Left kidney (tissue), 8 donors: ENCODE data around the gene GADD45G. TPM values are rescaled to one million over a fixed set of nuclear protein-coding genes. Genes with fewer than 3 reads are reported as not detected.

ENCODE experiments used
- DNase-seq: peaks from one replicate; pipeline ENCODE4 v3.0.0-alpha.2; 2013
- long read RNA-seq, 8 donors: transcript quantifications; one replicate each; lab custom pipeline, GENCODE V29; 2026
- polyA plus RNA-seq: library from polyadenylated mRNA; unstranded; fragments of 120-200 nt; gene quantifications from one replicate; pipeline ENCODE4 v1.2.1, GENCODE V29; 2013; ENCODE audit not compliant: insufficient read length

Gene GADD45G, protein sequence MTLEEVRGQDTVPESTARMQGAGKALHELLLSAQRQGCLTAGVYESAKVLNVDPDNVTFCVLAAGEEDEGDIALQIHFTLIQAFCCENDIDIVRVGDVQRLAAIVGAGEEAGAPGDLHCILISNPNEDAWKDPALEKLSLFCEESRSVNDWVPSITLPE
- polyA plus RNA-seq: 1.7 TPM
- long read RNA-seq, donor 1, transcript GADD45G-201 (4 exons, 1,065 nt): major isoform, 5 of 5 reads
- long read RNA-seq, donor 1, partial matches to known transcripts: 0 of 5 reads
- long read RNA-seq, donor 1, other reads (novel, unspliced or antisense): 0 of 5 reads
- long read RNA-seq, donor 2, partial matches to known transcripts: 0 of 2 reads
- long read RNA-seq, donor 2, other reads (novel, unspliced or antisense): 0 of 2 reads
- long read RNA-seq, donor 3, partial matches to known transcripts: 0 of 1 reads
- long read RNA-seq, donor 3, other reads (novel, unspliced or antisense): 0 of 1 reads
- long read RNA-seq, donor 4: 0 reads
- long read RNA-seq, donor 5, partial matches to known transcripts: 0 of 2 reads
- long read RNA-seq, donor 5, other reads (novel, unspliced or antisense): 0 of 2 reads
- long read RNA-seq, donor 6, partial matches to known transcripts: 0 of 2 reads
- long read RNA-seq, donor 6, other reads (novel, unspliced or antisense): 0 of 2 reads
- long read RNA-seq, donor 7, partial matches to known transcripts: 0 of 3 reads
- long read RNA-seq, donor 7, other reads (novel, unspliced or antisense): 0 of 3 reads
- long read RNA-seq, donor 8, partial matches to known transcripts: 0 of 3 reads
- long read RNA-seq, donor 8, other reads (novel, unspliced or antisense): 0 of 3 reads

GRCh38 chr9:89604729-89605464, at the start of gene GADD45G:
Gene GADD45G (plus strand): TSS chr9:89605012. CDS start chr9:89605122, 110 bp downstream.
- DNase-seq: peak; percentile 74

GRCh38 chr9:89555036-89555415, 49.8 kb upstream of the GADD45G start:
- DNase-seq: no peak

DNA sequence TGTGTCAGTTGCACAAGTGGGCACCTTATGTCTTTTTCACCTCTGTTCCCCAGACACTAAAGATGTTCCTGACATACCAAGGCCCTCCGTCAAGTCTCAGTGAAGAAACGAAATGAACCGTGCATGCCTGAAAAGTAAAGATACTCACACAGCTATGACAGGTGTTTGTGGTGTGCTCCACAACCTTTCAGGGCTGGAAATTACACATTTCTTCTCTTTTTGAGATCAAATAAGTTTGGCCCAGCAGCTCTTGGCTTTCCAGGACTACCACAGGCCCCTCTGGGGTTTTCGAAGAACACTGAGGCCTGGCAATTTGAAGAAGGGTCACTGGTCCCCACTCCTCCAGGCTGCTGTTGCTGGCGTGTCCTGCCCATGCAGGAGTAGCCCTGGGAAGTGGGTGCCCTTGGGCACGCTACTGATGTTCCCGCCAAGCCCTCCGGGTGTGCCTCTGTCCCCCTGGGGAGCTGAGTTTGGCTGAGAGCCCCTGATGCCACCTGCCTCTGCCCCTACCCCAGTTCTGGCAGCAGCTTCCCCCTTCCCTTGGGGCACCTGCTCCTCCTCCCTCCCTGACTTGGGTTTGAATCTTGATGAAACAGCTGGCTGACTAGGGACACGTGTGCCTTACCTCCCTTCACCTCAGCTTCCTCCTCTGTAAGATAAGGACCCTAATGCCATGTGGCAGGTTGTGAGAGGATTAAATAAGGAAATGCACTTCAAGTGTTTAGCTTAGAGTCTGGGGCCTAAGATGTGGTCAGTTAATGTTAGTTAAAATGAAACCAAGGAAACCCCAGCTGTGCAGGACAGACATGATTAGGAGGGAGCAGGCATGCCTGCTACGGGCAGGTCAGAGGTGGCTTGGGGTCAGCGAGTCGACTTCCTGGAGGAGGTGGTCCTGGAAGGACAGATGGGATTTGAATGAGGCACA, 49.1 kb upstream of the GADD45G start:
- no peak for DNase-seq

DNA sequence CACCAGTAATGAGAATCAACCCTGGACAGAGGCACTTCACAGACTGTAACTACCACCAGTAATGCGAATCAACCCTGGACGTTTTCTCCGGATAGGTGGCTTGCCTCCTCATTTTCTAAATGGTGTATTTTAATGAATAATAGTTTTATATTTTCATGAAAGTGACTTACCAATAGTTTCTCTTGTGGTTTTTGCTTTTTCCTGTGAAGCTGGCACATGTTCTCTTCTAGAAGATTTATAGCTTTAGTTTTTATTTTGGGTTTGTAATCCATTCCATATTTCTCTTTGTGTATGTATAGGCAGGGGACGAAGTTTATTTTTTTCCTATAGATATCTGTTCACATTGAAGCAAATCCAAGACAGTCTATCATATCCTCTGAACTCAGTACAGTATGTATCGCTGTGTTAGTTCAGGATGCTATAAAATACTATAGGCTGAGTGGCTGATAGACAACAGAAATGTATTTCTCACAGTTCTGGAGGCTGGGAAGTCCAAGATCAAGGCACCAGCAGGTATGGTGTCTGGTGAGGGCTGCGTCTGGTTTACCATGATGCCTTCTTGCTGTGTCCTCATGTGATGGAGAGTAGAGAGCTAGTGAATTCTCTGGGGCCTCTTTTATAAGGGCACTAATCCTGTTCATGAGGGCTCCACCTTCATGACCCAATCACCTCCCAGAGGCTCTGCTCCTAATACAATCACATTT, 46.5 kb upstream of the GADD45G start:
- no peak for DNase-seq

- no peak for DNase-seq
Measured at GRCh38 chr9:89558948-89559347, 45.9 kb upstream of the GADD45G start.

GRCh38 chr9:89562186-89562814, 42.5 kb upstream of the GADD45G start:
- peak; percentile 53 for DNase-seq

- no peak for DNase-seq
Measured at GRCh38 chr9:89563571-89564345, 41.1 kb upstream of the GADD45G start.

- no peak for DNase-seq
Measured at GRCh38 chr9:89564346-89564878, 40.4 kb upstream of the GADD45G start.

DNA sequence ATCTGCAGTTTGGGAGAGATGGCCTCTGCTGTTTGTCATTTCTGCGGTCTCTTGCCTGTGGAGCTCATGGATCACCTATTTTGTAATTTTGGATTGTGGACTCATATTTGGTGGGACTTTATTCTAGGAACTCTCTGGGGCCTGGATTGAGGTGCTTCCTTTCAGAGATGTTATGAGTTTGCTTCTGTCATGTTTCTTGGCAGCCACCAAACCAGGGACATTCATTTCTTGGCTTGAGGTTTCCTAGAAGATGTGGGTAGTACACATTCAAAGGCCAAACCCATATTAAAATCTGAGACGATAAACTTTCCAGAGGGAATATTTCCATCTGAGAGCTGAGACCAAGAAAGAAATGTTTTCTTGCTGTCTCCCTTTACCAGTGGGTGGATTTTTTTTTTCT, 37.2 kb upstream of the GADD45G start:
- DNase-seq: no peak

DNA sequence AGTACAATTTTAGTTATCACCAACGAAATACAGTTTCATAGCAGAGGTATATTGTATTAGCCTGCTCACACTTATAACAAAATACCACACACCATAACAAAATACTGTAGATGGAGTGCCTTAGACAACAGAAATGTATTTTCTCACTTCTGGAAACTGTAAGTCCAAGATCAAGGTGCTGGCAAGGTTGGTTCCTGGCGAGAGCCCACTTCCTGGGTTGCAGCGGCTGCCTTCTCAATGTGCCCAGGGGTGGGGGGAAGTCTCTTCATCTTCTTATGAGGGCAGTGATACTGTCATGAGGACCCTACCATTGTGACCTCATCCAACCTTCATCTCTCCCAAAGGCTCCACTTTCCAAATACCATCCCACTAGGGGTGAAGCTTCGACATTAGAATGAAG, 30.5 kb upstream of the GADD45G start:
- DNase-seq: no peak

GRCh38 chr9:89576404-89576839, 28.4 kb upstream of the GADD45G start:
- DNase-seq: peak; percentile 44

DNA sequence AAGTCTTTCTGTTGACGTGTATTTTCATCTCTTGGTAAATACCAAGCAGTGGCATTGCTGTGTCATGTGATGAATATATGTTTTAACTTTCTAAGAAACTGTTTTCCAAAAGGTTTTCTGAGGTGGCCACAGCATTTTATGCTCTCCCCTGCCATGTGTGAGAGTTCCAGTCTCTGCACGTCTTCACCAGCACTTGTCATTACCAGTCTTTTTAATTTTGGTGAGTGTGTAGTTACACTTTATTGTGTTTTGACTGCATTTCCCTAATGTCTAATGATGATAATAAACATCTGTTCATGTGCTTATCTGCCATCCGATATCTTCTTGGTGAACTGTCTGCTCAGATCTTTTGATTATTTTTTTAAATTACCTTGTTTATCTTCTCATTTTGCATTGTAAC, 27.4 kb upstream of the GADD45G start:
- DNase-seq: no peak

- DNase-seq: no peak
Measured at GRCh38 chr9:89579741-89580385, 24.9 kb upstream of the GADD45G start.

GRCh38 chr9:89586311-89586710, 18.5 kb upstream of the GADD45G start:
- no peak for DNase-seq

- no peak for DNase-seq
Measured at GRCh38 chr9:89588271-89588879, 16.4 kb upstream of the GADD45G start.

DNA sequence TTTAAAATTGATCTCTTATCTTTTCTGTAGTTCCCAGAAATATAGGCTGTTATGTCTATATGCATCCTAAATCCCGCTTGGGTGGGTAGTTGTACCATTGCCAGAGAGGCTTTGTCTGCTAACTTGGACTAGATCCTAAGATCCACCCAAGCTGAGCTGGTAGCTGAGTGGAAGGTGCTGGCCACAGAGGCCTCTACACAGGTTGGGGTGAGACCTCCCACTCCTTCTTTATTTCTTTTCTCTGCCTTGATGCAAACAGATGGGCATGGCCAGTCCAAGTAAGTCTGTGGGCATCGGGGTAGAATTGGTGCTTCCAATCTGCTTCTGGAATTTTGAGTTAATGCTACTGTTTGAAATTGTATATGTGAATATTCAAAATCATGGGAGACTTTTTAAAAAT, 14.4 kb upstream of the GADD45G start:
- DNase-seq: no peak

DNA sequence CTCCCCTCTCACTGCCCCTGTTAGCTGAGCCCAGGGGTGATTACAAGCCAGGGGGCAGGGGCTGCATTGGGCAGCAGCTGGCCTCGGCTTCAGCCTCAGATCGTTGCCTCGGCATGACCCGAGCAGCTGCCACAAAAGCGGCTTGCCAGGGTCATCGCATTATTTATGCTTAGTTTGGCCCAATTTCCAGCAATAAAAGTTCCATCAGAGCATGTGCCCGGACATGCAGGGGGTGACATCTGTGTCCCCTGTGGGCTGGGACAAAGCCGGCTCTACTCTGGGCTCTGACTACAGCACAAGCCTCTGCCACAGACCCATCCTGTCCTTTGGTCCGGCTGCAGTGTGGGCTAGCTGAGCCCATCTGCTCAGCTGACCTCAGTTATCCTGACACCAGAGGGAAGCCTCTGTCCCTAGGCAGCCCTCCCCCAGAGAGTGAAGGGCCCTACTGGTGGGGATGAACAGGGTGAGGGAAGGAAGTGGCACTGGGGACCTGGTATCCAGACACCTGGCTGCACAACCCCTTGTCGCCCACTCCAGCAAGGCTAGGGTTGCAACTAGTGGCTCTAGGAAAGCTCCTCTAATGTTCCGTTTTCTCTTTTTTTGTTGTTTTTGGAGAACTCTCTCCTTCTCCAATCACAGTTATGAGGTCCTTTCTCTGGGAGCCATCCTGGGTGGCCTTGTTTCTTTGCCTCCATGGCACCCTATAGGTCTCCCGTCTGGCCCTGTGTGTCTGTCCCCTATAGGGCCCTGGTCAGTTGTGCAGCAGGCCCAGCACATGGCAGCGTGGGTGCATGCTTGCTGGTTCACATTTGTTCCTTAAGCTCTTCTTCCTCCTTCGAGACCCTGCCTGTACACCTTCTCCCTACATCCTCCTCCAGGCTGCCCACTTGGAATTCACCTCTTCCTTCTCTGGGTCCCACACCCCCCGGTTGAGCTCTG, 13.3 kb upstream of the GADD45G start:
- no peak for DNase-seq
